ENCODE data around the gene HRNR.

Gene HRNR

GRCh38 chr1:152188673-152189591, 35.1 kb downstream of the HRNR start:
- DNase-seq, result peak; percentile 6

- no peak for DNase-seq
Observed at GRCh38 chr1:152186556-152187285, 37.3 kb downstream of the HRNR start.

- DNase-seq, result peak; percentile 37
Observed at GRCh38 chr1:152185544-152186391, 38.2 kb downstream of the HRNR start.

- DNase-seq, result no peak
Observed at GRCh38 chr1:152182944-152183361, 41.0 kb downstream of the HRNR start.

GRCh38 chr1:152182431-152182830, 41.6 kb downstream of the HRNR start:
- no peak for DNase-seq

GRCh38 chr1:152179566-152179965, 44.4 kb downstream of the HRNR start:
- no peak for DNase-seq

GRCh38 chr1:152170287-152170905, 53.6 kb downstream of the HRNR start:
- no peak for DNase-seq

- no peak for DNase-seq
Observed at GRCh38 chr1:152169366-152170025, 54.5 kb downstream of the HRNR start.

- DNase-seq, result no peak
Observed at GRCh38 chr1:152168535-152168868, 55.5 kb downstream of the HRNR start.

DNA sequence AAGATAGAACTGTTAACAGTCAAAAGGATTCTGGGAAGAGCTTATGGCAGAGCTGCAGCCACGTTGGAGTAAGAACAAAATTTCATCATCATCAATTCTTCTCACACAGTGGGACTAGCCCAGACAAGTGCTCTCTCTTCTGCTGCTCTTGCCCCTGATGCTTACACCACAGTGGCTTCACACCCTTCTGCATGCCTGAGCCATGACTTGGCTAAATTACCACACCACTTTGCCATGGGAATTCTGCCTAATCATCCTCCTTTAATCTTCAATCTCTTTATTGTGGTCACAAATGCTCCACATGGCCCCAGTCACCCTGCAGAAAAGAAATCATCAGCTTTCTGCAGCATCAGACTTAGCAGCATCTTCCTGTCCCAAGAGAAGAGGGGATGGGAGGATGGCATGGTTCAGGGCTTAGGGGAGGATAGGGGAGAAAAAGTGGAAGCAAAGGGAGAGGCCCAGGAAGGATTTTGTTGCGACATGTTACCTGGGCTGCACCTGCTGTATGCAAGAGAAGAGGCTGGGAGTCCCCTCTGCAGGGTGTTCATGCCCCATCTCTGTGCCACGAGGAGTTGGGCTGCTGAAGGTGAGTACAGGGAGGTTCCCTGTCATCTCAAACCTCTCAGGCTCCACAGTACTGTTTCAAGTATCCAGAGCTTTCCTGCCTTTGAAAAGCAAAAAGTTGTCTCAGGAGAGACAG, 56.0 kb downstream of the HRNR start:
- DNase-seq, result no peak

DNA sequence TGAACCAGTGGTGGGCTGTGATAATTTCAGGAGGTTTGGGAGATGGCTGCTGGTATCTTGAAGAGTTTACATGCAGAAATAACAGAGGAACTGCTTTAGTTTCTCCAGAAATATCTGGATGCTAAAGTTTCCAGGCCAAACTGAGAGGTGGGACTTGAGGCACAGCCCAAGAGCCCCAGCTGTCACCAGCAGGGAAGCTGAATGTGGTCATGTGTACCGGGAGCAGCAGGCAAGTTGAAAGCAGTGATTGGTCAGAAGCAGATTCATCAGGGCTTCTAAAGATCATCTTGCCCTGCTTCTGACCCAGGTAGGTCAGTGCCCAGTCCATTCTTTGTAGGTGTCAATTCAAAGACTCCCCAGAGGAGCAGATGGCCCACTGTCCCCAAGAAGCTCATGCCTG, 57.0 kb downstream of the HRNR start:
- DNase-seq, result no peak

GRCh38 chr1:152165286-152166077, 58.5 kb downstream of the HRNR start:
- no peak for DNase-seq

DNA sequence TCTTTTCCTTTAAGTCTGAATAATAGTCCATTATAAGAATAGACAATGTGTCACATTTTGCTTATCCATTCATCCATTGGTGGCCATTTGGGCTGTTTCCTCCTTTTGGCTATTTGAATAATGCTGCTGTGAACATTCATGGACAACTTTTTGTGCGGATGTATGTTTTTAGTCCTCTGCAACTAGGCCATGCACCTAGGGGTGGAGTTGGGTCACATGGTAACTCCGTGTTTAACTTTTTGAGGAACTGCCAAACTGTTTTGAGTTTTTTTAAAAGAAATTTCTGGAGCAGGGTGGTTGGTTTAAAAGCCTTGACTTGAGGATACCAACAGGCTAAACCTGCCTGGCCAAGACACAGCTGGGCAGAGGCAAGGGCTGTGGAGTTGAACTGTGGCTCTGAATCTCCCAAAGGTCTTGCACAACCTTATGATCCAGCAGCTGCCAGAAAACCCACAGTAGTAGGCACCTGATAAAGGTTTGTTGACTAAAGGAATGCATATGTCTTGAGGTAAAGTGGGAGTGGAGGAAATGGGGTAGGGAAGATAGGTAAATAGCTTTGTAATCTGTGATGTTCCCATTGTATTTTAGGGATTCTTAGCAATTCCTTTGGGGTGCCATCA, 59.4 kb downstream of the HRNR start:
- no peak for DNase-seq

DNA sequence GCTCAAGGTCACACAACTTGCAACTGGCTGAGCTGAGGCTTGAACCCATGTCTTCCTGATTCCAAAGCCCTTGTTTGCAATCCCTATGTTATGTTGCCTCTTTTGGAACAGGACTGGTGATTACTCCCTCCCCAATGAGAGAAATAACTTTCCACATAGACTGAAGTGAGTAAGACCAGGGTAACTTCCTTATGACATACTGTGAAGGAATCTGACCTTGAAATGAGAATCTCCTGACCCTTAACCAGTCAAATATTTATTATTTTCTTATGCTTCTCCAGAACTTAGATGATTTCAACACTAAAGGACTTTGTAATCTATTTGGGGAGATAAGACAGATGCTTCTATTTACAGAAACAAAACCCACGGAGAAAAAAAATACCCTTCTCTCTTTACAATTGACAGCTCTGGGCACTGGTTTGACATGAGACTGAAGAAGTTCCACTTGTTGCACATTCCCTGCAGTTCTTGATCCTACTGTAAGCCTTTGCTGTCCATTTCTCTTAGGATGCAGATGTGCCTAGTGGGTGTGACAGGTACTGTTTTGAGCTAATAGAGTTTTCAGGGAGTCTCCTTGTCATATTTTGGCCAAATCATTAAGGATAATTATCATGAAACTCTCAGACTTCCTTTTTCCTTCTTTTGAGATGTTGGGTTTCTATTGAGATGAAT, 61.1 kb downstream of the HRNR start:
- no peak for DNase-seq
